GM19455 (cell line): ENCODE results near the gene DIAPH2.
"Not testable (repeated sequence)": the region's sequence is repeated elsewhere in the genome, so short reads cannot be mapped to it uniquely, and the experiment has no call there.

ENCODE experiments used
- ATAC-seq: cut with Tn5 transposase; IDR thresholded peaks from one replicate; pipeline ENCODE4 v1.9.1; 2021; ENCODE audit not compliant: unreplicated experiment

Gene DIAPH2

DNA sequence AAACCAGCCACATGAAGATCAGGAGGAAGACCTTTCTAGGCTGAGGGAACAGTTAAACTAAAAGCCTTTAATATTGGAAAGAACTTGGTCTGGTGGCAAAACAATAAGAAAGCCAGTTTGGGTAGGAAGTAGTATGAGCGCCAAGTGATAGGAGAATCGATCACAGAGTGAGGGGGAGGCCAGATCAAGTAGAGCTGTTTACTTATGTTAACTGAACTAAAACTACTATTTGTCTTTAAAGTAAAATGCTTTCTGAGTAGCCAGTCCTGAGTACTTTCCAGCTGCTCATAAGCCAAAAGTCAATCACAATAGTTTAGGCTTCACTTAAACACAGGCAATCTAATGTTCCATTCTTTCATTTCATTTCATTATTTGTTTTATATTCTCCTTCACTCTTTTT is 136.3 kb downstream of the DIAPH2 start:
- ATAC-seq: no peak

DNA sequence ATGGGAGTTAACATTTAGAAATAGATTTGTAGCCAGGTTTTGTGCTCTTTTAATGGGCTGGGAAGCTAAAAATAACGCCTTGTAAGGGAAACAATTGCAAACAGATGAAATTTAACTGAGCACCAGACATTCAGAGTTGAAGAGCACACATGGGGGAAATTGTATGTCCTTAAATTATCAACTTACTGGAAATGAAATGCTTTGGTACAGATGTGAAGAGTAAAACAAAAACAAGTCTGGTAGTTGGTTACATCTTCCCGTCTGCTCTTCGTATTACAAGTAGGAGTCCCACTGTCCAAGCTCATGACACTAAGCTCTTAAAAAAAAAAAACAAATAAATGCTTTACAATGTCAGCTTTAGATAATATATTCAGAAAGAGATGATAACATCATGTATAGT is 139.5 kb downstream of the DIAPH2 start:
- ATAC-seq: no peak

DNA sequence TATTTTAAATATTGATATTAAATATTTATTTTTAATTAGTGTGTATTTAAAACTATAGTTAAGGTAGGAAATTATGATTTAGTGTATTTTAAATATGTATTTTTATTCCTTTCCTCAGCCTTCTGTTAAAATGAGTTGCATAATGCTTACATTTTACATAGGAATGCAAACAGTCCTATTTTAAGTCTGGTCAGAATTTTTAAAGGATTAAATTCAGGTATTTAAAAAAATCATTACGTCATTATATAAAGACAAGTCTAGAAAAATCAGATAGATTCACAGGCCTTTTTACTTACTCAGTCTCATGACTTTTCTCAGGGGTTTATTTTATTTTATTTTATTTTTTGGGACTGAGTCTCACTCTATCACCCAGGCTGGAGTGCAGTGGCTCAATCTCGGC is 148.7 kb downstream of the DIAPH2 start:
- no peak for ATAC-seq

DNA sequence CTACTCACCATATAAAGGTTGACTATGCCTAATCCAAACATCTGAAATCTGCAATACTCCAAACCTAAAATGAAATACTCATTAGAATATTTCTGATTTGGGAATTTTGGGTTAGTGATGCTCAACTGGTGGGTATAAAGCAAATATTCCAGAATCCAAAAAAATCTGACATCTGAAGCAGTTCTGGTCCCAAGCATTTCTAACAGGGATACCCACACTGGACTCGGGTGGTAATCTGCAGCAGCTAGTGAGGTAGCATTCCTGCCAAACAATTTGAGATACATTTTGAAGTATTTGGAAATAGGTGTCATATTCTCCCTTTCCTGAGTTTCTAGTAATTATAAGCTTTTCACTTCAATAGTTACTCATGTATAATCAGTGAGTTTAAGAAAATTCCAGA is 149.5 kb downstream of the DIAPH2 start:
- ATAC-seq: no peak

DNA sequence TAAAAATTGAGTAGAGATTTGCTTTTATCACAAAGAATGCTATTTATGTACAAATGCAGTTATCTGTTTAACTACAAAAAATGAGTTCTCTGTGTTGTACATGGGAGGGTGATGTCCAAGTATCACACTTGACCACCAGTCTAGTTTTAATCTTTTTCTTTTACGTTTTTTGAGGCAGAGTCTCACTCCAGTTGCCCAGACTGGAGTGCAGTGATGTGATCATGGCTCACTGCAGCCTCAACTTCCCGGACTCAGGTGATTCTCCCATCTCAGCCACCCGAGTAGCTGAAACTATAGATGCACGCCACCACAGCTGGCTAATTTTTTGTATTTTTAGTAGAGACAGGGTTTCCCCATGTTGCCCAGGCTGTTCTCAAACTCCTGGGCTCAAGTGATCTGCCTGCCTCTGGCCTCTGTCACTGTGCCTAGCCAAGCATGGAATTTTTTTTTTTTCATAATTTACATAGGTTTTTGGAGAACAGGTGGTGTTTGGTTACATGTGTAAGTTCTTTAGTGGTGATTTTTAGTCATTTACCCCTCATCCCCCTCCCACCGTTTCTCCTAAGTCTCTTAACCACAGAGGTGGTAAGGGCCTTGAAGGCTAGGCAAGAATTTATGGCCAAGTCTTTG is 151.1 kb downstream of the DIAPH2 start:
- peak; percentile 74 for ATAC-seq

DNA sequence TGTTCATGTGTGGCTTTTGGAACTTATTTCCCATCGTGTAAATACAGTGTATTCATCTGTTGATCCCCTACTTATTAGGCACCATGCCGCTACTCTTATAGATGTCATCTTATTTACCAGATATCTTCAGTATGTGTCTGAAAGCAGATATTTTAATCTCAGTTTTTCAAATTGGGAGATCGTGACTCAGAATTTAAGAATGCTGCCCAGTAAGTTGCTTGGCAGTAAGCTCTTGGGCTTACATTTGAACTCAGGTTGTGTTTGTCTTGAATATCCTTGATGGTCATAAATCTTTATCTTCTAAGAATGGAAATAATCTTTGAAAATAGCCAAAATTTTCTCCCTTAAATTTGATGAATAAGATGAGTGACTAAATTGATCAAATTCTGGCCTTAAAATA is 153.2 kb downstream of the DIAPH2 start:
- no peak for ATAC-seq

DNA sequence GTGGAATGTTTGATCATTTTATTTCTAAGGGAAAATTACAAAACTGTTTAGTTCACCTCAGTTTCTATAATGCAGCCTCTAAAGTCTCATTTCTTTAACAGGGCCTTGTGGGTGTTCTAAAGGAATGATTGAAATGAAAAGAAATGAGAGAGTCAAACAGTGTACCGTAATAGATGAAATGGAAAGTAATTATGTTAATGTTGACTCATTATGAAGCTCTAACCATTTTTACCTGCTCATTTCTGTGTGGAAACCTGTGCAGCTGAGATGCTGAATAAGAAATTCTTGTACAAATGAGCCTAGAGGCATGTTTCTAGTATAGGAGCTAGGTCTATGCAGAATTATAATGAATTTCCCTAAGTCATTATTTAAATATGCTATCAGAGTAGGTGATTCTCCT is 153.9 kb downstream of the DIAPH2 start:
- no peak for ATAC-seq

DNA sequence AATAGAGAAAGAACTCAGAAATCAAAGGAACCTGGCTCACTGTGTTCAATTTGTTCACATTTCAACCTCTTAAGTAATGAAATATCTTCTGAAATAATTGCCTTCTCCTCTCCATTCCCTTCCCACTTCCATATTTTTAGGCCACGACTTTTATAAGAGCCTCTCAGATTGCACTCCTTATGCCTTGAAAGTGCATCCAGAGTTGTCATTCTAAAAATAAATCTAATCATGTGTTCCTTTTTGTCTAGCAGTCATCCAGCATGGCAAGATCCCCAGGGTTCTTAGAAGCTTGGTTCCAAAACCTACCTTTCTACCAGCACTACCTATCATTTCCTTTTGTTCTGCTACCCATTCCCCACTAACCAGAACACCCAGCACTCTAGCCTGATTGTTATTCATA is 156.7 kb downstream of the DIAPH2 start:
- ATAC-seq: no peak

DNA sequence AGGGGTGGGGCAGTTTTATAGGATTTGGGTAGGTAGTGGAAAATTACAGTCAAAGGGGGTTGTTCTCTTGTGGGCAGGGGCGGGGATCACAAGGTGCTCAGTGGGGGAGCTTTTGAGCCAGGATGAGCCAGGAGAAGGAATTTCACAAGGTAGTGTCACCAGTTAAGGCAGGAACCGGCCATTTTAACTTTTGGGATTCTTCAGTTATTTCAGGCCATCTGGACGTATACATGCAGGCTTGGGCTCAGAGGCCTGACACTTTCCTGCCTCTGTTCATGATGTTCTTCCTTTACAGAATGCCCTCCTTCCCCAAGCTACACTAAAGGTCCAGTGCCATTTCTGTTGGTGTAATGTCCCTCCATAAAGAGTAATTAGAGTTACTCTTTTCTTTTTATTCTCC is 157.2 kb downstream of the DIAPH2 start:
- not testable (repeated sequence) for ATAC-seq

DNA sequence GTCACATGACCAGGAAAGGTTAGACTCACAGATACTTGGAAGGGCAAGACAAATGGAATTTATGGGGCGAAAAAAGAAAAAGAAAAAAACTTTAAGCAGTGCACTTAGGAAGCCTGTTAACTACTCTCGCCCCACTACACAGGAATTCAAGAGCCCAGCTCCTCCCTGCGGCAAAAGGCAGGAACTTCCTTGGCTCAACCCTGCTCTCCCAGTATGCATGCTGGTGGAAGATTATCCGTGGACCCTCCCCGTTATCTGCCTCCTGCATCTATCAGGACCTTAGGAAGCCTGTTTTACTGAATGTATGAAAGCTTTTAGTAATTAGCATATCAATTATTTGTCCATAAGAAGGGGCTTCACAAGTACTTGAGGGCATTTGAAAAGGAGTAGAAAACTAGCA is 158.9 kb downstream of the DIAPH2 start:
- no peak for ATAC-seq

DNA sequence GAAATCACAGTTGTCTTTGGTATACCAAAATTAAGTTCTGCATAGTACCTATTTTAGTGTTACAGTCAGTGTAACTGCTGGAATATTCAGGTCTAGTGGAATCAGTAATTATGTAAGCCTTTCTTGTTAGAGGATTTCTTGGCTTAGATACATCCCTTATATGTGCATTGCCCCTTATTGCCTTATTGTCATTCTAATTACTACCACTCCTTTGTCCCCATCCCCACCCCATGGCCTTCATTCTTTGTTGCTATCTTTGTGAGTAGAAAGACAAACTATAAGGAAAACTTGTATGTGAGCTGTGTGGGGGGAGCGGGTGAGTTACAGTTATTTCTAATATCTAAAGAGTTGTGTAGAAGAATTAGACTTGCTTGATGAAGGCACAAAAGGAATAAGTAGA is 162.2 kb downstream of the DIAPH2 start:
- no peak for ATAC-seq

DNA sequence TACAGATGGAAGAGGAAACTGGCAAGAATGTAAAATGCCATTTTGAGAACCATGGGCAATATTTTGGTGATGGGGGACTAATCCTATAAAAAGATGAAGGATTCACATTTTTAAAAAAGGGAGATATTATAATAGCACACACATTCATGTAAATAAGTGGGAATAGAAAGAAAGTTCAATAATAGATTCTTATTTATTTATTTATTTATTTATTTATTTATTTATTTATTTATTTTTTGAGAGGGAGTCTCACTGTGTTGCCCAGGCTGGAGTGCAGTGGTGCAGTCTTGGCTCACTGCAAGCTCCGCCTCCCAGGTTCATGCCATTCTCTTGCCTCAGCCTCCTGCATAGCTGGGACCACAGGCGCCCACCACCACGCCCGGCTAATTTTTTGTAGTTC is 174.8 kb downstream of the DIAPH2 start:
- ATAC-seq: not testable (repeated sequence)

DNA sequence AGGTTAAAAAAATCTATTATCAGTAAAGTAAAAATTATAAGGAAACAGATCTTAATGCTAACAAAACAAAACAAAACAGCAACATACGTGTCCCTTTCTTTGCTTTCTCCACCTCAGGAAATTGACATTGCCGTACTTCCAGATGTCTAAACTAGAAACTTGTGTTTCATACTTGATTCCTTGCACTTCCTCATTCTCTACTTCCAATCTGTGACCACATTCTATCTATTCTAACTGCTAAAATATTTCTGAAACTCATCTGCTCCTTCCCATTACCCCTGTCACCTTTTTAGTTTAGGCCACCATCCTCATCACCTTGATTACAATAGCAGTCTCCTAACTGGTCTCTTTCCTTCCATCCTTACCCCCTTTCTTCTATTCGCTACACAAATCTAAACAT is 176.6 kb downstream of the DIAPH2 start:
- peak; percentile 52 for ATAC-seq

DNA sequence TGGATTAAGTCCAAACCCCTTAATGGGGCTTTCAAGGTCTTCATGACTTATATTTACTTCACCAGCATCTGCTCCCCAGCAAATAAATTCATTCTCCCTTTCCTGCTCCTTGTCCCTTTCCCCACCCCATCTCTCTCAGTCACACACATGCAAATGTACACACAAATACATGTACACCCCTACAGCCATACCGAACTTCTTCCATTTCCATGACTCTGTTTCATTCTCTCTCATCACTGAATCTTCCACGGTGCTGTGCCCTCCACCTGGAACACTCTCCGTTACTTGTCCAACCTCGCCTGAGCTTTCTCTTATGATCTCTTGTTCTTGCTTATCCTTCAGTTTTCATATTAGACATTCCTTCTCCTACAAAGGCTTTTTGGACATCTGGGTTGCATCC is 177.0 kb downstream of the DIAPH2 start:
- no peak for ATAC-seq

DNA sequence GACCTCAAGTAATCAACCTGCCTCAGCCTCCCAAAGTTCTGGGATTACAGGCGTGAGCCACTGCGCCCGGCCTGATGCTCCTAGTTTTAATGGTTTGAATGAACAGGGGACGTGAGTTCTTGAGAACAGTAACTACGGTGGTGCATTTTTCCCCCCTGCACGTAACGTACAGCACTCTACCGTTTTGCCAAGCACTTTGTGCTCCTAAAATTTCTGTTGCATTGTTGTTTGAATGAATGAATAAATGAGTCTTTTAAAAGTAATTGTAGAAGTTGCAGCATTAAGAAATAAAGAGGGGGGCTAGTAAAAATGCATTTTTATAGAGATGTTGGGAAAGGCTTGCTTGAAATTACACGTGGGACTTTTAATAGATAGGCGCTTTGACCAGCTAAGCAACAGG is 199.0 kb downstream of the DIAPH2 start, which contains the start of gene RPA4:
TSS of gene RPA4 (plus strand) at position 301 of the 400 bp plus-strand sequence. CDS start 403 bp downstream, outside the sequence.
- no peak for ATAC-seq

DNA sequence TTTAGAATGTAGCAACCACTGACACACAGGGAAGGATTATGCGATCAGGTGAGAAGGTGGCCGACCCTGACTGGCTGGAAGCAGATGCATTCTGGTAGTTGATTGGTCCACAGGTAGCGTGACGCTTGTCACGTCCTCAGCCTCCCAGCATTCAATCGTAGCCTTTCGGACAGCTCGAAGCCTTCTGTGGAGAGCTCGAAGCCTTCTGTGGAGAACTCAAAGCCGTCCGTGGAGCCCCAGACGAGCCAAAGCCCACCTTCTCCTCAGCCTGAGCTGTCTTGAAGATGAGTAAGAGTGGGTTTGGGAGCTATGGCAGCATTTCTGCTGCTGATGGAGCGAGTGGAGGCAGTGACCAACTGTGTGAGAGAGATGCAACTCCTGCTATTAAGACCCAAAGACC is 199.4 kb downstream of the DIAPH2 start:
- ATAC-seq: no peak

DNA sequence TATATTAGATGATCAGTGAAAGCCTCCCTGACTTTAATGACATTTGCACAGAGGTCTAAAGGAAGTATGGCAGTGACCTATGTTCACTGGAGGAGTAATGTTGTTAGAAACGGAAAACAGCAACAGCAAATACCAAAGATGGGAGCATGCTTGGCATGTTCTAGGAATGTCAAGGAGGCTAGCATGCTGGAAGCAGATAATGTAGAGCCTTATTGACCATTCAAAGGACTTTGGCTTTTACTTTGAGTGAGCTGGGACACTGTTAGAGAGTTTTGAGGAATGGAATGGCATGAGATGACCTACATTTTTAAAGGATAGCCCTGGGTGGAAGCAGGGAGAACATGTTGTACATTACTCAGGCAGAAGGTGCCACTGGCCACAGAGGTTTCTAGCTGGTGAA is 205.1 kb downstream of the DIAPH2 start:
- ATAC-seq: no peak

DNA sequence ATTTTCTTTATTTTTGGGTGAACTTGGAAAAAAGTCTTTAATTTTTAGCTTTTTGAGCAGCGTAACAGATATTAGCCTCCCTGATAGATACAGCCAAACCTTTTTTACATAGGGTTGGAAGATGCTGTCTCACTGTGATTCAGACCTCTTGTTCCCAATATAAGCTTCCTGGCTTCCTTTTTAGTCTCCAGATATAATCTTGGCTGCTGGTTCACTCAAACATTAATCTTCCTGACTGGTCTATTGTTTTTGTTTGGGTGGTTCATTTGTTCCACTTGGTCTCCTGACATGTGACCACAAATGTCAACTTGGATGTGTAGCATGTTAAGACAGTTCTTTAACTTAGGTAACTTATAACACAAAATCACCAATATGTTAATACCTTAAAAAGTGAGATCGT is 222.1 kb downstream of the DIAPH2 start:
- no peak for ATAC-seq

DNA sequence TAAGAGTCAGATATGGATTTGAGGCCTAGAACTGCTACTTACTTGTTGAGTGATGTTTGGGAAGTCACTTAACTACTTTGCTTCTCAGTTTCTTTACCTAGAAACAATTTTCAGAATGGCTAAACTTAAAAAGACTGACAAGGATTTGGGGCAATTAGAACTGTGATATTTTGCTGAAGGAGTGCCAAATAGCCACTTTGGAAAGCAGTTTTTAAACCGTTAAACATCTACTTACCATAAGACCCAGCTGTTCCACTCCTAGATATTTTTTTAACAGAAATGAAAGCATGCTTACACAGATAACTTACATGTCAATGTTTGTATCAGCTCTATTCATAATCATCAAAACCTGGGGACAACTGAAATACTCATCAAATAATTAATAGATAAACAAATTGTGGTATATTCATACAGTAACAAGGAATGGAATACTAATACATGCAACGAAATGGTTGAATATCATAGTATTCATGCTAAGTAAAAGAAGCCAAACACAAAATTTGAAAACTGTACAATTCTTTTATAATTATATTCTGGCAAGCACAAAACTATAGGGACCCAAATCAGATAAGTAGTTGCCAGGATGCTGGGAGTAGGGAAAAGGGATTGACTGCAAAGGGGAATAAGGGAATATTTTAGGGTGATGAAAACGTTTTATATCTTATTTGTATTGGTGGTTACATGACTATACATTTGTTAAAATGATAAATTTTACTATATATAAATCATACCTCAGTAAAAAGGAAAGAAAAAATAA is 223.1 kb downstream of the DIAPH2 start:
- no peak for ATAC-seq

DNA sequence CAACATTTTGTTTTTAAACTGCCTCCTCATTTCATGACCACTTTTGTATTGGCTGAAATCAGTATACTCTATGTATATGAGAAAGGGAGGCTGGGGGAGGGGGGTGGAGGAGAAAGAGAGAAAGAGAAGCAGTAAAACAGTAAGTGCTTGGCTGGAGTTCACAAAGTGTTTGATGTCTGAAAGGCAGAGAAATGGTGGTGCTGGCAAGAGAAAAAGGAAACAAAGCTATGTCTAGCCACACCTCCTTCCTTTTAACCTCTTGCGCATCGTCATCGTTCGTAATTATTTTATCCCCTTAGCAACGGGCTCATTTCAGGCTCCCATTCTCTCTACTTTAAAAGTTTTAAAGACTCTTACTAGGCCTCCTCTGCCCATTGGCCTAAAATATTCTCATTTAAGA is 224.6 kb downstream of the DIAPH2 start:
- no peak for ATAC-seq

DNA sequence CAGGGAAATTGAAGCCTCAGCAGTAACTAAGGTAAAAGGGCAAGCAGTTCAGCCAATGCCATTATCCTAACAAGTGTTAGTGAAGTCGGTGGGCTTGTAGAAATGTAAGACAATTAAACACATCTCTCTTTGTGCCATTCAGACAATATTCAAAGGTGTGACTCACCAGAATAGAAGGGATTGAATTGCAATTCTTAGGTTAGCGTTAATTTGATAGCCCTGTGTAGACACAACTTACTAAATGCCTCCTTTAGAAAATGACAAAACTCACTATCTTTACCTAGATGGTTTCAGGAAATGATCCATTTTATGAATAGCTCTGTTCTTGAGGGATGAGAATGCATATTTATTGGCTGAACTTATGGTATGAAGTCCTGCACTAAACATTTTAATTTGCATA is 234.2 kb downstream of the DIAPH2 start:
- no peak for ATAC-seq

DNA sequence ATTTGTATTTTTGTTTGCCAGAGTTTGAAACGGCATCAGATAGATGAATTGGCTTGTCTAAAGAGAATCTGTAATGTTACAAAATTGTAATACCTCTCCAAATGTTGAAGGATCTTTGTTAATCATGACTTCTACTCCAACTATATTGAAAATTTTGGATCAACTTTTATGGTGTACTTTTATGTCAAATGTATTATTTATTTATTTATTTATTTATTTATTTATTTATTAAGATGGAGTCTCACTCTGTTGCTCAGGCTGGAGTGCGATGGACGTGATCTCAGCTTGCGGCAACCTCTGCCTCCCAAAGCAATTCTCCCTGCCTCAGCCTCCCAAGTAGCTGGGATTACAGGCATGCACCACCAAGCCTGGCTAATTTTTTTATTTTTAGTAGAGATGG is 235.0 kb downstream of the DIAPH2 start:
- ATAC-seq: no peak

DNA sequence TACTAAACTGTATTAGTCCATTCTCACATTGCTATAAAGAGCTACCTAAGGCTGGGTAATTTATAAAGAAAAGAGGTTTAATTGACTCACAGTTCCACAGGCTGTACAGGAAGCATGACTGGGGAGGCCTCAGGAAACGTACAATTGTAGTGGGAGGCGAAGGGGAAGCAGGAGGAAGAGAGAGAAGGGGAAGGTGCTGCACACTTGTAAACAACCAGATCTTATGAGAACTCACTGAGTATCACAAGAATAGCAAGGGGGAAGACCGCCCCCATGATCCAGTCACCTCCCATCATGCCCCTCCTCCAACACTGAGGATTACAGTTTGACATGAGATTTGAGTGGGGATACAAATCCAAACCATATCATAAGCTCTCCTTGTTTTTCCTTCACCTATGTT is 239.9 kb downstream of the DIAPH2 start:
- no peak for ATAC-seq
